RPMI8226 (cell line): ENCODE data around the gene ACKR4.

Experiments used
- DNase-seq: peaks from one replicate; pipeline ENCODE4 v3.0.0-alpha.2; 2015

ACKR4 gene

GRCh38 chr3:132642539-132642847 is 45.4 kb downstream of the ACKR4 start:
- DNase-seq = no peak

GRCh38 chr3:132643366-132643765 is 46.3 kb downstream of the ACKR4 start:
- DNase-seq = no peak

- no peak for DNase-seq
These were observed 48.0 kb downstream of the ACKR4 start for GRCh38 chr3:132645058-132645457.

- DNase-seq = no peak
These were observed 53.1 kb downstream of the ACKR4 start for GRCh38 chr3:132650153-132650552.
